HepG2 (cell line): ENCODE measurements around the gene PTGES3. TPM values are rescaled to one million over a fixed set of nuclear protein-coding genes. Genes with fewer than 3 reads are reported as not detected.

ENCODE experiments used
- CENPX ChIP-seq: sonication (generic); formaldehyde crosslinking; IDR thresholded peaks from 2 replicates; pipeline ENCODE4 v1.9.0; 2021; ENCODE audit warnings: mild to moderate bottlenecking, missing genetic modification reagents, moderate library complexity
- FLYWCH1 ChIP-seq: sonication (generic); formaldehyde crosslinking; IDR thresholded peaks from 2 replicates; pipeline ENCODE4 v1.8.1; 2023; ENCODE audit warnings: mild to moderate bottlenecking, missing genetic modification reagents
- IKZF5 ChIP-seq: IDR thresholded peaks from 2 replicates; pipeline ENCODE4 v1.6.1; 2018; ENCODE audit warnings: missing genetic modification reagents, mild to moderate bottlenecking, missing compliant biosample characterization
- JUN ChIP-seq: sonication (generic); formaldehyde crosslinking; IDR thresholded peaks from 2 replicates; pipeline ENCODE4 v1.4.0; 2020; ENCODE audit warnings: mild to moderate bottlenecking, missing genetic modification reagents
- KAT7 ChIP-seq: IDR thresholded peaks from 2 replicates; pipeline ENCODE4 v1.6.1; 2018; ENCODE audit warnings: borderline replicate concordance, missing compliant biosample characterization
- MAZ ChIP-seq, 2 experiments: sonication (generic) in 1 of 2; formaldehyde crosslinking in 1 of 2; IDR thresholded peaks; 2 replicates each; pipeline versions ENCODE4 v1.5.0 to v1.6.1; 2012 to 2020; ENCODE audit warnings: low read depth in 2 of 2, mild to moderate bottlenecking in 2 of 2, borderline replicate concordance in 1 of 2, improper control_type of control experiment in 1 of 2, low read length in 1 of 2, missing genetic modification reagents in 1 of 2, moderate library complexity in 1 of 2
- MEIS2 ChIP-seq: sonication (generic); formaldehyde crosslinking; IDR thresholded peaks from 2 replicates; pipeline ENCODE4 v1.9.0; 2021; ENCODE audit warnings: mild to moderate bottlenecking, missing genetic modification reagents
- NCOR1 ChIP-seq: fragments of 200-600 bp; sonication (generic); IDR thresholded peaks from 2 replicates; pipeline ENCODE4 v1.7.0; 2017; ENCODE audit warnings: antibody characterized with exemption, low read length, borderline replicate concordance
- NFIC ChIP-seq: IDR thresholded peaks from 2 replicates; pipeline ENCODE4 v1.6.1; 2012; ENCODE audit warnings: mild to moderate bottlenecking, low read length, inconsistent platforms
- PRMT3 ChIP-seq: sonication (generic); formaldehyde crosslinking; IDR thresholded peaks from 2 replicates; pipeline ENCODE4 v1.8.1; 2022; ENCODE audit warnings: low read depth, mild to moderate bottlenecking, moderate library complexity, missing genetic modification reagents, borderline replicate concordance
- ZBTB10 ChIP-seq: sonication (generic); formaldehyde crosslinking; IDR thresholded peaks from 2 replicates; pipeline ENCODE4 v1.4.0; 2020; ENCODE audit warnings: missing genetic modification reagents, borderline replicate concordance
- ZNF230 ChIP-seq: sonication (generic); formaldehyde crosslinking; IDR thresholded peaks from 2 replicates; pipeline ENCODE4 v1.4.0; 2020; ENCODE audit warnings: mild to moderate bottlenecking, missing genetic modification reagents
- ZNF839 ChIP-seq: sonication (generic); formaldehyde crosslinking; IDR thresholded peaks from 2 replicates; pipeline ENCODE4 v1.4.0; 2020; ENCODE audit warnings: missing genetic modification reagents, mild to moderate bottlenecking, borderline replicate concordance
- ZSCAN9 ChIP-seq: IDR thresholded peaks from 2 replicates; pipeline ENCODE4 v1.6.1; 2016; ENCODE audit warnings: borderline replicate concordance
- polyA plus RNA-seq, 8 experiments: library from polyadenylated mRNA; depleted of rRNA in 3 of 8; stranded (reverse) in 7 of 8; unstranded in 1 of 8; fragments of >200 nt; fragmentation: Illumina TruSeq in 4 of 8; extraction: Trizol in 4 of 8; gene quantifications; 2 replicates each; pipeline versions ENCODE4 v1.2.1 to v1.2.3, GENCODE V29; 2011 to 2016; ENCODE audit warnings: low read depth in 4 of 8, missing spikeins in 1 of 8, mixed read lengths in 1 of 8; ENCODE audit not compliant: insufficient read depth in 1 of 8
- total RNA-seq, 5 experiments: library from RNA; depleted of rRNA; stranded (reverse); fragments of >200 nt; fragmentation: Illumina TruSeq; extraction: Trizol; gene quantifications; 2 replicates each; pipeline ENCODE4 v1.2.3, GENCODE V29; 2016; ENCODE audit warnings: low read depth in 1 of 5
- TF ChIP-seq, protein P1 (sequence below): sonication (generic); formaldehyde crosslinking; IDR thresholded peaks from 2 replicates; pipeline ENCODE4 v1.5.0; 2020; ENCODE audit warnings: mild to moderate bottlenecking, missing genetic modification reagents, moderate library complexity

Gene PTGES3
- total and polyA plus RNA-seq, 2 of the 13 experiments (the other 11 are each of a cell fraction or from before 2014, with no cell fraction given), result 54.4 to 159 TPM

- 0 out of 2 replicates have a peak, but pooled peaks have one; percentile 32 for TF ChIP-seq FLYWCH1 (CRISPR knock-in tag)
- 0 out of 2 replicates have a peak, but pooled peaks have one; percentile 22 for TF ChIP-seq MAZ (IDR thresholded peaks at IDR 0.05; ENCODE audit: borderline replicate concordance, low read depth, low read length)
- TF ChIP-seq MAZ (CRISPR knock-in tag; IDR thresholded peaks at IDR 0.05; ENCODE audit: low read depth), result peak; percentile 85
- peak; percentile 39; the same call in 1 of the 2 replicates for TF ChIP-seq PRMT3 (CRISPR knock-in tag)
- TF ChIP-seq IKZF5 (CRISPR knock-in tag), result peak; percentile 89
- peak; percentile 74; the same call in 1 of the 2 replicates for TF ChIP-seq ZSCAN9 (CRISPR knock-in tag)
- no peak for TF ChIP-seq CENPX (CRISPR knock-in tag)
- TF ChIP-seq MEIS2, result peak; percentile 76; the same call in 1 of the 2 replicates
- peak; percentile 83; the same call in 1 of the 2 replicates for TF ChIP-seq KAT7 (CRISPR knock-in tag)
- TF ChIP-seq JUN (CRISPR knock-in tag), result no peak
- TF ChIP-seq ZNF230, result no peak
- TF ChIP-seq NCOR1, result no peak
- TF ChIP-seq ZNF839 (CRISPR knock-in tag), result no peak
- no peak for TF ChIP-seq NFIC
- no peak for TF ChIP-seq ZBTB10 (CRISPR knock-in tag)
- TF ChIP-seq, protein P1, sequence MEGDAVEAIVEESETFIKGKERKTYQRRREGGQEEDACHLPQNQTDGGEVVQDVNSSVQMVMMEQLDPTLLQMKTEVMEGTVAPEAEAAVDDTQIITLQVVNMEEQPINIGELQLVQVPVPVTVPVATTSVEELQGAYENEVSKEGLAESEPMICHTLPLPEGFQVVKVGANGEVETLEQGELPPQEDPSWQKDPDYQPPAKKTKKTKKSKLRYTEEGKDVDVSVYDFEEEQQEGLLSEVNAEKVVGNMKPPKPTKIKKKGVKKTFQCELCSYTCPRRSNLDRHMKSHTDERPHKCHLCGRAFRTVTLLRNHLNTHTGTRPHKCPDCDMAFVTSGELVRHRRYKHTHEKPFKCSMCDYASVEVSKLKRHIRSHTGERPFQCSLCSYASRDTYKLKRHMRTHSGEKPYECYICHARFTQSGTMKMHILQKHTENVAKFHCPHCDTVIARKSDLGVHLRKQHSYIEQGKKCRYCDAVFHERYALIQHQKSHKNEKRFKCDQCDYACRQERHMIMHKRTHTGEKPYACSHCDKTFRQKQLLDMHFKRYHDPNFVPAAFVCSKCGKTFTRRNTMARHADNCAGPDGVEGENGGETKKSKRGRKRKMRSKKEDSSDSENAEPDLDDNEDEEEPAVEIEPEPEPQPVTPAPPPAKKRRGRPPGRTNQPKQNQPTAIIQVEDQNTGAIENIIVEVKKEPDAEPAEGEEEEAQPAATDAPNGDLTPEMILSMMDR (CRISPR knock-in tag), result no peak
Measured at GRCh38 chr12:56645717-56646446, 42.2 kb downstream of the PTGES3 start, which contains the start of gene ATP5F1B (continued).
